Naive thymus-derived CD8-positive, alpha-beta T cell (primary cell): ENCODE results near the gene IFTAP. TPM values are rescaled to one million over a fixed set of nuclear protein-coding genes. Genes with fewer than 3 reads are reported as not detected.
"Not testable (repeated sequence)": the region's sequence is repeated elsewhere in the genome, so short reads cannot be mapped to it uniquely, and the experiment has no call there.

Experiments
- ATAC-seq, 2 donors: fragments of 150-1000 bp; cut with Tn5 transposase in 1 of 2; sonication (Bioruptor Pico), chemical (Tn5 transposase) in 1 of 2; 1 replicate in 1 of 2; 2 replicates in 1 of 2; pipeline ENCODE4 v1.10.0; 2021; ENCODE audit warnings: mild to moderate bottlenecking in 2 of 2, moderate library complexity in 2 of 2
- POLR2A ChIA-PET: fragments of 350-600 bp; sonication (Branson Sonifier 250); formaldehyde crosslinking; loops from one replicate; lab custom pipeline; 2021; ENCODE audit warnings: antibody characterized with exemption; lab: Charles Lee
- DNase-seq, 10 donors: peaks; one replicate each; pipeline versions ENCODE4 v3.0.0 to v3.0.0-alpha.2; 2020 to 2022
- H3K27ac Mint-ChIP-seq, 10 donors: one replicate each; pipeline ENCODE4 v1.8.0; 2020 to 2022; ENCODE audit warnings: mild to moderate bottlenecking in 10 of 10, mixed read lengths in 10 of 10, moderate library complexity in 4 of 10, inconsistent platforms in 1 of 10
- H3K27me3 Mint-ChIP-seq, 5 donors: one replicate each; pipeline ENCODE4 v1.8.0; 2021 to 2022; ENCODE audit warnings: mixed read lengths in 5 of 5
- H3K36me3 Mint-ChIP-seq, 3 donors: one replicate each; pipeline ENCODE4 v1.8.0; 2020 to 2022; ENCODE audit warnings: mixed read lengths in 3 of 3, mild to moderate bottlenecking in 2 of 3, inconsistent platforms in 1 of 3
- H3K4me1 Mint-ChIP-seq, 4 donors: one replicate each; pipeline ENCODE4 v1.8.0; 2021 to 2022; ENCODE audit warnings: mixed read lengths in 4 of 4
- H3K4me3 Mint-ChIP-seq, 10 donors: one replicate each; pipeline ENCODE4 v1.8.0; 2020 to 2022; ENCODE audit warnings: mild to moderate bottlenecking in 10 of 10, mixed read lengths in 10 of 10, moderate library complexity in 6 of 10, inconsistent platforms in 1 of 10
- H3K9me3 Mint-ChIP-seq, 9 donors: one replicate each; pipeline ENCODE4 v1.8.0; 2020 to 2022; ENCODE audit warnings: mixed read lengths in 9 of 9, mild to moderate bottlenecking in 3 of 9, inconsistent platforms in 1 of 9, moderate library complexity in 1 of 9
- polyA plus RNA-seq, 3 donors: library from polyadenylated mRNA; unstranded; fragments of 300-500 nt; fragmentation: Illumina TruSeq; gene quantifications; one replicate each; pipeline ENCODE4 v1.2.3, GENCODE V29; 2021
- total RNA-seq, 8 experiments: library from RNA in 2 of 8; stranded (reverse) in 2 of 8; gene quantifications; one replicate each; pipeline ENCODE4 v1.2.3 and lab custom pipeline; 2021 to 2026

Gene IFTAP
- 1 to 10 TPM; 2.4 TPM for total RNA-seq
- polyA plus RNA-seq = 1 to 10 TPM; 2.7 to 4.7 (median 2.8) TPM
- 0.43 to 1.0 (median 0.61) reads per million in 6 experiments for total RNA-seq (lab: John Stamatoyannopoulos, UW)

DNA sequence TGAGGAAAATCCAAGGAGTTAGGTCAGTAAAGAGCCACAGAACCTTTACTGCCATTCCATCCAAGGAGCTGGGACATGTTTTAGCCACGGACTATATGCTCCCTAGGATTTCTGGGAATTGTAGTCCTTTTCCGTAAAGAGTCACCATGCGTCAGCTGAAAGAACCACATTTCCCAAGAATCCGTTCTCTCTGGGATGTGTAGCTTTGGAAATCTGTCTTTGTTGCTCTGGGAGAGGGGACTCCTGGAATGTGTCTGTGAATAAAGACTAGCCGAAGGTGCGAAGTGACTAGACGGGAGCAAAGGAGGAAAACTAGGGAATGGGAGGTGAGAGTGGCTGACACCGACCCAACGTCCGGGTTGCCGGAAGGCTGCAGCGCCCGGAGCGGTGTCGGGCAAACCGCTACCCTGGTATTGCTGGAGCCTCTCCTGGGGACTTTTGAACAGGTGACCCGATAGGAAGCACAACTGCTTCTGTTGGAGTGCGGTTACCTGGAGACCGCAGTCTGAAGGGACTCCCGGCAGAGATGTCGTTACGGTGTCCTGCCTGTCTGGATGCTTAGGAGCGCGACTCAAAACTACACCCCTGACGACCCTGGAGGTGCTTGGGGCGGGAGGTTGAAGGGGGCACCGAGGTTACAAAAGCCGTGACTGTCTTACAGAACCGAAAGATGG is at the start of gene IFTAP:
IFTAP (plus strand) TSS at position 187 of the 674 bp plus-strand sequence. CDS start 15,602 bp downstream, outside the sequence.
- peaks cover 19 to 46% (median 28%) of the 10 kb centered on the region in 5 donors for H3K27me3 Mint-ChIP-seq
- ATAC-seq = peak; percentile 38 to 68
- no peaks in the 10 kb centered on the region for H3K36me3 Mint-ChIP-seq
- peak in 4 of 10 donors; percentile 4 to 33 (median 26) for DNase-seq
- no peaks in the 10 kb centered on the region for H3K9me3 Mint-ChIP-seq
- peak within 1 kb of the TSS in 4 of 10 donors; percentile 50 to 90 (median 82) for H3K27ac Mint-ChIP-seq
- peaks cover 4 to 12% (median 8%) of the 10 kb centered on the region in 4 donors for H3K4me1 Mint-ChIP-seq
- POLR2A ChIA-PET = no interaction called here
- peak within 1 kb of the TSS; percentile 85 to 96 (median 92) for H3K4me3 Mint-ChIP-seq

DNA sequence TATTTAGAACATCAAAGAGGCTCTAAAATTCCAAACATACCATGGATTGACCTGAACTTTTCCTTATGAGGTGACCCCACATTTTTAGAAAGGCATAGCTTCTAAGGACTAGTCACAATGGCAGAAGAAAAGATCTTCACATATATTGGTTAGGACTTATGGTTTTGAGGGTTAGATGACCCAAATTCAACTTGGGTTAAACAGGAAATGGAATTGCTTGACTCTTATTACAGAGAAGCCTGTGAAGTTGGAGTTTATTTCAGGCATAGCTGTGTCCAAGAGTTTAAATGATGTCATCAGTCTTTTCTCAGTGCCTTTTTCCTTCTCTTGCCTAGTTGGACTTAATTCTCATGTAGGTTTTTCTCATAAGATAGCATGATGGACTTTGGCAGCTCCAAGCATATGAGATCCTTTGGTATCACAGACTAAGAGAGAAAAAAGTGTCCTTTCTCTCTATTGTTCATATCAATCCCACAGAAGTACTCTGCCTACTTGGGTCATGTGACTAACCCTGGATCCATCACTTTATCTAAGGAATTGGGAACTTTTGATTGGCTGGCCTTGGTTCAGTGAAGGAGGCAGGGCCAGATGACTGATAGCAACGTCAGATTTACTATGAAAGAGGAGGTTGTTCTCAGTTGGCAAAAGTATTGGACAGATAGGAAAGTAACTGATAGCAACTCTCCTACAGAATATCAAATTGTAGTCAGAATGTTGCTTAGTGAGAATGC is 43.8 kb upstream of the IFTAP start:
- ATAC-seq = no peak
- Mint-ChIP-seq H3K27me3 (peaks cover 2 to 21% (median 9%) of the 10 kb centered on the region in 5 donors), H3K4me3 (no peak overlapping the region), H3K4me1 (peaks cover 0 to 12% (median 0%) of the 10 kb centered on the region in 4 donors), H3K9me3 (peaks cover 0 to 17% (median 2%) of the 10 kb centered on the region in 9 donors), H3K36me3 (peaks cover 0 to 5% (median 0%) of the 10 kb centered on the region in 3 donors), H3K27ac (peak overlapping the region in 1 of 10 donors; percentile 35)
- POLR2A ChIA-PET = no interaction called here
- DNase-seq = no peak

DNA sequence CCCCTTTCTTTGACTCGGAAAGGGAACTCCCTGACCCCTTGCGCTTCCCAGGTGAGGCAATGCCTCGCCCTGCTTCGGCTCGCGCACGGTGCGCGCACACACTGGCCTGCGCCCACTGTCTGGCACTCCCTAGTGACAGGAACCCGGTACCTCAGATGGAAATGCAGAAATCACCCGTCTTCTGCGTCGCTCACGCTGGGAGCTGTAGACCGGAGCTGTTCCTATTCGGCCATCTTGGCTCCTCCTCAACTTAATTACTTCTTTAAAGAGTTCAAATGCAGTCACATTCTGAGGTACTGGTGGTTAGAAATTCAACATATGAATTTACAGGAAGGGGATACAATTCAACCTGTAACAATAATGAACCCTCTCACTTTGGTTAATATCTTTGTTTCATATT is 36.9 kb upstream of the IFTAP start:
- DNase-seq, H3K36me3 Mint-ChIP-seq, H3K4me3 Mint-ChIP-seq, ATAC-seq, POLR2A ChIA-PET, H3K27ac Mint-ChIP-seq: not testable (repeated sequence)
- peaks cover 2 to 29% (median 6%) of the 10 kb centered on the region in 5 donors for H3K27me3 Mint-ChIP-seq
- peaks cover 0 to 18% (median 9%) of the 10 kb centered on the region in 4 donors for H3K4me1 Mint-ChIP-seq
- peaks cover 0 to 23% (median 4%) of the 10 kb centered on the region in 9 donors for H3K9me3 Mint-ChIP-seq

- no peak overlapping the region for H3K4me3 Mint-ChIP-seq
- peaks cover 0 to 23% (median 4%) of the 10 kb centered on the region in 9 donors for H3K9me3 Mint-ChIP-seq
- POLR2A ChIA-PET = no interaction called here
- peaks cover 2 to 29% (median 6%) of the 10 kb centered on the region in 5 donors for H3K27me3 Mint-ChIP-seq
- ATAC-seq = no peak
- peaks cover 0 to 18% (median 9%) of the 10 kb centered on the region in 4 donors for H3K4me1 Mint-ChIP-seq
- no peak for DNase-seq
- peak overlapping the region in 1 of 10 donors; percentile 57 for H3K27ac Mint-ChIP-seq
- peaks cover 0 to 4% (median 0%) of the 10 kb centered on the region in 3 donors for H3K36me3 Mint-ChIP-seq
These were observed 36.3 kb upstream of the IFTAP start for GRCh38 chr11:36557991-36558390.

- Mint-ChIP-seq H3K4me3 (peak overlapping the region in 5 of 10 donors; percentile 0 to 69 (median 8)), H3K9me3 (peaks cover 0 to 23% (median 4%) of the 10 kb centered on the region in 9 donors), H3K27ac (peak overlapping the region in 4 of 10 donors; percentile 0 to 85 (median 29)), H3K27me3 (peaks cover 2 to 30% (median 6%) of the 10 kb centered on the region in 5 donors), H3K4me1 (peaks cover 0 to 18% (median 9%) of the 10 kb centered on the region in 4 donors), H3K36me3 (peaks cover 0 to 4% (median 0%) of the 10 kb centered on the region in 3 donors)
- DNase-seq (peak in 1 of 10 donors; percentile 12), ATAC-seq (no peak)
- POLR2A ChIA-PET = no interaction called here
These were observed 35.5 kb upstream of the IFTAP start for GRCh38 chr11:36558571-36559413.

- Mint-ChIP-seq H3K27ac (no peak overlapping the region), H3K27me3 (peaks cover 19 to 68% (median 31%) of the 10 kb centered on the region in 5 donors), H3K9me3 (peaks cover 0 to 6% (median 0%) of the 10 kb centered on the region in 9 donors), H3K4me1 (peaks cover 4 to 12% (median 8%) of the 10 kb centered on the region in 4 donors), H3K4me3 (peak overlapping the region; percentile 55 to 83 (median 77)), H3K36me3 (no peaks in the 10 kb centered on the region)
- DNase-seq (peak in 8 of 10 donors; percentile 15 to 68 (median 36)), ATAC-seq (peak; percentile 45 to 59)
- POLR2A ChIA-PET = no interaction called here
These were observed 29.8 kb upstream of the IFTAP start for GRCh38 chr11:36564376-36565030.

DNA sequence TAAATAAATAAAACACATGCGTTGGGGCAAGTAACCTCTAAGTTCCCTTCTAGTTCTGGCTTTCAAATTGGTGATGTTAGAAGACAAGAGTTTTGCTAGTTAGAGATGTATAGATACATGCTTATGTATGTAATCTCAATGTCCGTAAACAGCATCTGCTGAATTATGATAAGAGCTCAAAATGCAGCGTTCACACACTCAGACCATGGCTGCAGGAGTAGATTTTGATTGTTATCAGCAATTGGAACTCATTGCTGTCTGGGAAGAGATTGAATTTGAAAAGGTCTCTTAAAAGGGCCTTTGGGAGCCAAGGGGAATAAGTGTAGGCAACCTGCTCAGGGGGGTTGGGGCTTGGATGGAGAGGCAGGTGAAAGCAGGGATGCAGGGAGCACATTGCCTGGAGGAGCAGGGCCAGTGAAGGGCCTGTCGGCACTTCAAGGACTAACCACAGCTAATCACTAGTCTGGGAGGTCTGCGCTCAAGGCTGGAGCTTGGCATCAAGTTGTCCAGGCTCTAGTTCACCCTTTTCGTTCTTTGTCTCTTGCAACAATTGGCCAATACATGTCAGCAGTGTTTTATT is 29.2 kb upstream of the IFTAP start:
- ATAC-seq (no peak), DNase-seq (peak in 1 of 10 donors; percentile 4)
- Mint-ChIP-seq H3K27me3 (peaks cover 19 to 61% (median 31%) of the 10 kb centered on the region in 5 donors), H3K27ac (no peak overlapping the region), H3K9me3 (peaks cover 0 to under 1% (median 0%) of the 10 kb centered on the region in 9 donors), H3K4me3 (peak overlapping the region in 5 of 10 donors; percentile 68 to 79 (median 78)), H3K4me1 (peaks cover 4 to 9% (median 7%) of the 10 kb centered on the region in 4 donors), H3K36me3 (no peaks in the 10 kb centered on the region)
- POLR2A ChIA-PET = no interaction called here

GRCh38 chr11:36566407-36567053 is 27.8 kb upstream of the IFTAP start:
- peaks cover 25 to 61% (median 38%) of the 10 kb centered on the region in 5 donors for H3K27me3 Mint-ChIP-seq
- DNase-seq = no peak
- peaks cover 4 to 9% (median 8%) of the 10 kb centered on the region in 4 donors for H3K4me1 Mint-ChIP-seq
- POLR2A ChIA-PET = no interaction called here
- H3K27ac Mint-ChIP-seq = no peak overlapping the region
- no peaks in the 10 kb centered on the region for H3K36me3 Mint-ChIP-seq
- H3K4me3 Mint-ChIP-seq = no peak overlapping the region
- no peaks in the 10 kb centered on the region for H3K9me3 Mint-ChIP-seq
- no peak for ATAC-seq

DNA sequence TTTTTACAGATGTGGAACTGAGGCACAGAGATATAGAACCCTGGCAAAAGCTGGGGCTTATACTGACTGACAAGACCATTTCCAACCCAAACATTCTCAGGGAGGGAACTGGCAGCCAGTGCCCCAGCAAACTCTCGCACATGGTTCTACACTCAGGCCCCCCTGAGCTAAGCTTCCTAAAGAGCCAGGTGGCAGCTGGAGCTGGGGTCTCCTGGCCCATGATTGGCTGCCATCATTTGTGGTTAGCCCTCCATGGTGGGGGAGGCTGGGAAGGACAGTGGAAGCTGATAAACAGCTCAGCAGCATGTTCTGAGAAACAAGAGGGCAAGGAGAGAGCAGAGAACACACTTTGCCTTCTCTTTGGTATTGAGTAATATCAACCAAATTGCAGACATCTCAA is 26.6 kb upstream of the IFTAP start, which contains the start of gene RAG1:
RAG1 (plus strand) TSS at position 314 of the 400 bp plus-strand sequence. CDS start 5,298 bp downstream, outside the sequence.
- ATAC-seq (no peak), DNase-seq (no peak)
- peaks cover 32 to 69% (median 43%) of the 10 kb centered on the region in 5 donors for H3K27me3 Mint-ChIP-seq
- POLR2A ChIA-PET = no interaction called here
- peaks cover 4 to 9% (median 8%) of the 10 kb centered on the region in 4 donors for H3K4me1 Mint-ChIP-seq
- H3K27ac Mint-ChIP-seq = no peak within 1 kb of the TSS
- H3K9me3 Mint-ChIP-seq = no peaks in the 10 kb centered on the region
- no peak within 1 kb of the TSS for H3K4me3 Mint-ChIP-seq
- no peaks in the 10 kb centered on the region for H3K36me3 Mint-ChIP-seq

DNA sequence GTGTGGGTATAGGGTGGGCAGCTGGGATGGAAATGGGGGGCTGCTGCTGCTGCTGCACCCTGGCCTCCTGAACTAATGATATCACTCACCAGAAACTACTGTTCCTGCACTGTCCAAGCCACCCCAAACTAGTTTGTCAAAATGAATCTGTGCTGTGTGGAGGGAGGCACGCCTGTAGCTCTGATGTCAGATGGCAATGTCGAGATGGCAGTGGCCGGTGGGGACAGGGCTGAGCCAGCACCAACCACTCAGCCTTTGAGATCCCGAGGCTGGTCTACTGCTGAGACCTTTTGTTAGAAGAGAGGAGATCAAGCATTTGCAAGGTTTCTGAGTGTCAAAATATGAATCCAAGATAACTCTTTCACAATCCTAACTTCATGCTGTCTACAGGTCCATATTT is 25.2 kb upstream of the IFTAP start:
- ATAC-seq (no peak), DNase-seq (no peak)
- peaks cover 33 to 78% (median 46%) of the 10 kb centered on the region in 5 donors for H3K27me3 Mint-ChIP-seq
- peaks cover 4 to 9% (median 8%) of the 10 kb centered on the region in 4 donors for H3K4me1 Mint-ChIP-seq
- POLR2A ChIA-PET = no interaction called here
- no peak overlapping the region for H3K4me3 Mint-ChIP-seq
- peaks cover 0 to 2% (median 0%) of the 10 kb centered on the region in 3 donors for H3K36me3 Mint-ChIP-seq
- no peak overlapping the region for H3K27ac Mint-ChIP-seq
- H3K9me3 Mint-ChIP-seq = no peaks in the 10 kb centered on the region

DNA sequence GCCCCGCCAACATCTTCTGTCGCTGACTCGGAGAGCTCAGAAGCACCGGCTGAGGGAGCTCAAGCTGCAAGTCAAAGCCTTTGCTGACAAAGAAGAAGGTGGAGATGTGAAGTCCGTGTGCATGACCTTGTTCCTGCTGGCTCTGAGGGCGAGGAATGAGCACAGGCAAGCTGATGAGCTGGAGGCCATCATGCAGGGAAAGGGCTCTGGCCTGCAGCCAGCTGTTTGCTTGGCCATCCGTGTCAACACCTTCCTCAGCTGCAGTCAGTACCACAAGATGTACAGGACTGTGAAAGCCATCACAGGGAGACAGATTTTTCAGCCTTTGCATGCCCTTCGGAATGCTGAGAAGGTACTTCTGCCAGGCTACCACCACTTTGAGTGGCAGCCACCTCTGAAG is 19.8 kb upstream of the IFTAP start:
- DNase-seq = no peak
- H3K36me3 Mint-ChIP-seq = peaks cover 0 to 3% (median 2%) of the 10 kb centered on the region in 3 donors
- no peak overlapping the region for H3K4me3 Mint-ChIP-seq
- H3K27ac Mint-ChIP-seq = no peak overlapping the region
- H3K9me3 Mint-ChIP-seq = no peaks in the 10 kb centered on the region
- H3K4me1 Mint-ChIP-seq = peaks cover 0 to 2% (median under 1%) of the 10 kb centered on the region in 4 donors
- POLR2A ChIA-PET = no interaction called here
- no peak for ATAC-seq
- peaks cover 20 to 57% (median 24%) of the 10 kb centered on the region in 5 donors for H3K27me3 Mint-ChIP-seq
